Urinary bladder (tissue), 4 donors: Measurements from ENCODE around the gene APMAP. TPM values are rescaled to one million over a fixed set of nuclear protein-coding genes. Genes with fewer than 3 reads are reported as not detected.
"Not testable (repeated sequence)": the region's sequence is repeated elsewhere in the genome, so short reads cannot be mapped to it uniquely, and the experiment has no call there.

Experiments used
- DNase-seq: peaks from one replicate; pipeline ENCODE4 v3.0.0-alpha.2; 2015; ENCODE audit errors: extremely low spot score
- H3K27ac ChIP-seq: one replicate; pipeline ENCODE4 v1.5.1; 2013; ENCODE audit warnings: low read depth, mild to moderate bottlenecking, moderate library complexity
- H3K36me3 ChIP-seq: one replicate; pipeline ENCODE4 v1.6.1; 2013; ENCODE audit warnings: mild to moderate bottlenecking, moderate library complexity; ENCODE audit not compliant: insufficient read depth
- H3K4me1 ChIP-seq: one replicate; pipeline ENCODE4 v1.6.1; 2013; ENCODE audit warnings: mild to moderate bottlenecking, moderate library complexity; ENCODE audit not compliant: insufficient read depth
- H3K4me3 ChIP-seq: one replicate; pipeline ENCODE4 v1.5.1; 2013; ENCODE audit warnings: low read depth, low read length
- WGBS: extraction: QIAGEN DNeasy Blood & Tissue Kit; methylation state at CpG from one replicate; pipeline ENCODE4 v1.1.7; 2013; 5-methylcytosine and 5-hydroxymethylcytosine counted together
- polyA plus RNA-seq: library from polyadenylated mRNA; stranded (reverse); fragments of 200-250 nt; gene quantifications from one replicate; pipeline ENCODE4 v1.2.3, GENCODE V29; 2013
- total RNA-seq: library from RNA; depleted of rRNA; stranded (reverse); fragments of >200 nt; gene quantifications from one replicate; pipeline ENCODE4 v1.2.3, GENCODE V29; 2014
- donor health status: healthy with polysubstance abuse.
- donor health status: healthy.

APMAP gene
- total and polyA plus RNA-seq, 2 donors, result 41.7 to 54.9 TPM

DNA sequence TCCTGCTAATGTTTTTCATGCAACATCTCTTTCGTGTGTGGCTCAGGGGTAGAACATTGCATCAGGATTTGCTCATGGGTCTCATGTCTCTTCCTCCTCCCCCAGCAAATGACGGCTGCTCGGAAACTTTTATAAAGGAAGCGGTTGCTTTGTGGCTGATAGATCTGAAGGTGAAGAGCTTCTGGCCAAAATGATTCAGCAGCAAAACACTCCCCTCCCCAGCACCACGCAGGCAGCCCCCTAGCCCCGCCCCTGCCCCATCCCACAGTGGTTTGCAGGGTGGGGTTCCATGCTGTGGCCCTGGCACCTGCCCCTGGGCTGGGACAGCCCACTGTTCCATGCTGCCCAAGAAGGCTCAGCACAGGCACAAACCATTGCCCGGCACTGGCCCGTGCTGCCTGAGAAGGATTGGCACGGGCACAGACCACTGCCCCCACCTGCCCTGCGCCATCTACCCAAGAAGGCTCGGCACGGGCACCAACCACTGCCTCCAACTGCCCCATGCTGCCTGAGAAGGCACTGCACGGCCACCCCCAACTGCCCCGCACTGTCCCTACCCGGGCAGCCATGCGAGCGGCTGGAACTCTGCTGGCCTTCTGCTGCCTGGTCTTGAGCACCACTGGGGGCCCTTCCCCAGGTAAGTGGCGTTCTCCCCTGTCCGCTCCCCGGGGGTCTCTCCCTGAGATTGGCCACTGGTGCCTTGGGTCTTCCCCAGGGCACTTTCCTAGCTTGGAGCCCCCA is 43.4 kb downstream of the APMAP start, which contains the start of gene CST7:
TSS of gene CST7 (plus strand) at position 331 of the 741 bp plus-strand sequence. CDS start at position 568, 237 bp downstream.
- DNase-seq, result no peak
- Histone ChIP-seq H3K27ac (no peak within 1 kb of the TSS), H3K4me1 (no peaks in the 10 kb centered on the region), H3K36me3 (peaks cover 2% of the 10 kb centered on the region), H3K4me3 (no peak within 1 kb of the TSS)
- 83% methylated on average over 20 of the region's 20 CpGs for WGBS

DNA sequence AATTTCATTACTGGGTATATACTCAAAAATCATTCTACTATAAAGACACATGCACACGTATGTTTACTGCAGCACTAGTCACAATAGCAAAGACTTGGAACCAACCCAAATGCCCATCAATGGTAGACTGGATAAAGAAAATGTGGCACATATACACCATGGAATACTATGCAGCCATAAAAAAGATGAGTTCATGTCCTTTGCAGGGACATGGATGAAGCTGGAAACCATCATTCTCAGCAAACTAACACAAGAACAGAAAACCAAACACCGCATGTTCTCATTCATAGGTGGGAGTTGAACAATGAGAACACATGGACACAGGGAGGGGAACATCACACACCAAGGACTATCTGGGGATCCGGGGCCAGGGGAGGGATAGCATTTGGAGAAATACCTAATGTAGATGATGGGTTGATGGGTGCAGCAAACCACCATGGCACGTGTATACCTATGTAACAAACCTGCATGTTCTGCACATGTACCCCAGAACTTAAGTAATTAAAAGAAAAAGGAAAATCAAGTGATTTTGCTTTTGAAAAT is 44.1 kb downstream of the APMAP start:
- not testable (repeated sequence) for H3K4me1 ChIP-seq, H3K27ac ChIP-seq, H3K36me3 ChIP-seq, DNase-seq, H3K4me3 ChIP-seq
- WGBS, result 88% methylated on average over 4 of the region's 4 CpGs

DNA sequence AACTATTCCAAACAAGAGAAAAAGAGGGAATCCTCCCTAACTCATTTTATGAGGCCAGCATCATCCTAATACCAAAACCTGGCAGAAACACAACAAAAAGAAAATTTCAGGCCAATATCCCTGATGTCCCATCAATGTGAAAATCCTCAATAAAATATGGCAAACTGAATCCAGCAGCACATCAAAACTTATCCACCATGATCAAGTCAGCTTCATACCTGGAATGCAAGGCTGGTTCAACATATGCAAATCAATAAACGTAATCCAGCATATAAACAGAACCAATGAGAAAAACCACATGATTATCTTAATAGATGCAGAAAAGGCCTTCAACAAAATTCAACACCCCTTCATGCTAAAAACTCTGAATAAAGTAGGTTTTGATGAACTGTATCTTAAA is 46.2 kb downstream of the APMAP start:
- not testable (repeated sequence) for DNase-seq, H3K4me3 ChIP-seq, H3K4me1 ChIP-seq, H3K36me3 ChIP-seq, H3K27ac ChIP-seq
- WGBS, result 69% methylated on average over 1 of the region's 1 CpG

DNA sequence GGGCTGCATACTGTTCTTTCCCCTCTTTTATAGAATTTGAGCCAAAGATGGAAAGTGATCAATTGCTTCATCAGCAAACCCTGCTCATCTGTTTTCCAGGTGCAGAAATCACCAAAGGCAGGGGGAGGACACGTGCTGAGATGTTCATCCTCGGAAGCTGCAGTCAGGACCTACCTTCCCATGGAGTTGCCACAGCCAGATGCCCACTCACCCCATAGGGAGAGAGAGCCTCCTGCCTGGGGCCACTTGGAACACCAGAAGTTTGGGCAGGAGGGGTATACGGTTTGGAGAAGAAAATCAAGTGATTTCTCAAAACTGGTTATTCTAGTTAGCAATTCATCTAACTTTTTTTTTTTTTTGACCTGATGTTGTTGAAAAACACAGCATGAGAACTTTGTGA is 48.8 kb downstream of the APMAP start:
- DNase-seq, result no peak
- Histone ChIP-seq H3K4me1 (no peaks in the 10 kb centered on the region), H3K36me3 (no peaks in the 10 kb centered on the region), H3K4me3 (no peak overlapping the region), H3K27ac (no peak overlapping the region)
- 65% methylated on average over 3 of the region's 3 CpGs for WGBS

DNA sequence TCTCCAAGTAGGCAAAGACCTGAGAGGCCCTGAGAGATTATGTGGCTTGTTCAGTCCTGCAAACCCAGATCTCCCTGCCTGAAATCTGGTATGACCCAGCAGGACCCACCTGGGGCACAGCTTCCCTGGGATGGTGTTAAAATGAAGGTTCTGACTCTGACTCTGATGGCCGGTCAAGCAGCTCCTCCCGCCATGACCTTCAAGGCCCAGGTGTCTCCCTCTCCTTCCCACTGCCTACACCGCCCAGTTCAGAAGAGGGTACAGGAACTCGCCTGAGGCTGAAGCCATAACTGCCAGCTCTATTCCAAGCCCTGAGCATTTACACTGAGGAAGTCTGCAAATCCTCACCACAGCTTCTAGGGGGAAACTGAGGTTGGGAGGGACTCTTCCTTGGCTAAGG is 49.4 kb downstream of the APMAP start:
- no peak overlapping the region for H3K27ac ChIP-seq
- no peak overlapping the region for H3K4me3 ChIP-seq
- no peaks in the 10 kb centered on the region for H3K36me3 ChIP-seq
- 93% methylated on average over 4 of the region's 4 CpGs for WGBS
- DNase-seq, result no peak
- H3K4me1 ChIP-seq, result no peaks in the 10 kb centered on the region

DNA sequence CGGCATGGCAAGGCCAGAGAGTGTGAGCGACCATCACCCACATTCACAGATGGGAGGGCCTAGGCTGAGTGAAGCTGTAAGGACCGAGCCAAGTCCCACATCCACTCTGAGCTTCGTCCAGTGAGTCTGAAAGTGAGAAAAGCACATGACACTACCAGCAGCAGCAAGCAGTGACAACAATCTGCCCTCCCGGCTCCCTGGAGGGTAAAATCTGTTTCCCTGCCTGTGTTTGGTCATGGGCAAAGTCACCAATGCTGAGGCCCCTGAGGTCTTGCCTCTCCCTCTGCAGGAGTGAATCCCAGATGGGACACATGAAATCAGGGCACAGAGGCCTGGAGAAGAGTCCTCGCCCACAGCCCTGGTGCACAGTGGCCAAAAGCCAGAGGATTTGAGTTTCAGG is 49.9 kb downstream of the APMAP start:
- 81% methylated on average over 6 of the region's 6 CpGs for WGBS
- Histone ChIP-seq H3K4me3 (no peak overlapping the region), H3K4me1 (no peaks in the 10 kb centered on the region), H3K36me3 (no peaks in the 10 kb centered on the region), H3K27ac (no peak overlapping the region)
- DNase-seq, result no peak

DNA sequence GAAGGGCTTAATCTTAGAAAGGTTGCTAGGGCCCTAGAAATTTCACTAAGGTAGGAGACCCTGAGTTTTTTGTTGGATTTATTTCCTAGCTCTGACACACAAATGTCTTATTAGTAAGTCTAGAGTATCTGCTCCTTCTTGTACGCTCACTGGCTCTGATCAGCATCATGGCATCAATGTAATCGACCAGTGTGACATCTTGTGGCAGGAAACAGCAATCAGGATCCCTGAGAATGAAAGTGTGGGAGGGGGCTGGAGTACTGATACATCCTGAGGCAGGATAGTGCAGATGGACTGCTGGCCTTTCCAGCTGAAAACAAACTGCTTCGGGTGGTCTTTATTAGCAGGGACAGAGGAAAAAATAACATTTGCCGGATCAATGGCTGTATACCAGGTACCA is 53.5 kb downstream of the APMAP start:
- Histone ChIP-seq H3K27ac (no peak overlapping the region), H3K36me3 (no peaks in the 10 kb centered on the region), H3K4me3 (no peak overlapping the region), H3K4me1 (no peaks in the 10 kb centered on the region)
- DNase-seq, result no peak
- 76% methylated on average over 4 of the region's 4 CpGs for WGBS

DNA sequence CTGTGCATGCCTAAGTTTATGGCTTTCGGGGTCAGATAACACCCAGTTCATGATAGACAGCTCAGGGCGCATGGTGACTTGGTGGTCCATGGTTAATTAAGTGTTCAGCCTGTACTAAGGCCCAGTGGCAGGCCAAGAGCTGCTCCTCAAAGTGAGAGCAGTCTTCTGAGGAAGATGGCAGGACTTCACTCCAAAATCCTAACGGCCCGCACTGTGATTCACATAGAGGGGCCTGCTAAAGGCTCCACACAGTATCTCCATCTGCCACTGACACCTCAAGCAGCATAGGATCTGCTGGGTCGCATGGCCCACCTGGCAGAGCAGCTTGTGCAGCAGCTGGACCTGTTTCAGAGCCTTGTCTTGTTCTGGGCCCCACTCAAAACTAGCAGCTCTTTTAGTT is 54.1 kb downstream of the APMAP start:
- H3K36me3 ChIP-seq, result no peaks in the 10 kb centered on the region
- no peak overlapping the region for H3K4me3 ChIP-seq
- H3K27ac ChIP-seq, result no peak overlapping the region
- WGBS, result 77% methylated on average over 5 of the region's 5 CpGs
- H3K4me1 ChIP-seq, result no peaks in the 10 kb centered on the region
- DNase-seq, result no peak

DNA sequence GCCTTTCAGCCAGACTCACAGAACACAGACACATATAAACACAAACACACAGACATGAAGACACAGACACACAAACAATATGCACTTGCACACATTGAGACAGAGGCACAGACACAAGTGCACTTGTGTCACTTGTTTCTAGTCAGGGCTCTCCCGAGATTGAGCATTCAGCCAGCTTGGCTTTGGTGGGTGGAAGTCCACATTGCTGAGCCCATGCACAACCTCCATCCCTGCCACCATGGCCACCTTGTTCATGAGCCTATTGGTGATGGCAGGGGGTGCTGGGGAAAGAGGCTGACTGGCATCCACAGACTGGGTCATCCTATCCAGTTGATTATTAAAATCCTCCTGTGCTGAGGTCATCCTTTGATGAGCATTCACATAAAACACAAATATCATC is 55.0 kb downstream of the APMAP start:
- DNase-seq, result no peak
- 96% methylated on average over 1 of the region's 1 CpG for WGBS
- Histone ChIP-seq H3K4me3 (no peak overlapping the region), H3K36me3 (no peaks in the 10 kb centered on the region), H3K4me1 (no peaks in the 10 kb centered on the region), H3K27ac (no peak overlapping the region)

DNA sequence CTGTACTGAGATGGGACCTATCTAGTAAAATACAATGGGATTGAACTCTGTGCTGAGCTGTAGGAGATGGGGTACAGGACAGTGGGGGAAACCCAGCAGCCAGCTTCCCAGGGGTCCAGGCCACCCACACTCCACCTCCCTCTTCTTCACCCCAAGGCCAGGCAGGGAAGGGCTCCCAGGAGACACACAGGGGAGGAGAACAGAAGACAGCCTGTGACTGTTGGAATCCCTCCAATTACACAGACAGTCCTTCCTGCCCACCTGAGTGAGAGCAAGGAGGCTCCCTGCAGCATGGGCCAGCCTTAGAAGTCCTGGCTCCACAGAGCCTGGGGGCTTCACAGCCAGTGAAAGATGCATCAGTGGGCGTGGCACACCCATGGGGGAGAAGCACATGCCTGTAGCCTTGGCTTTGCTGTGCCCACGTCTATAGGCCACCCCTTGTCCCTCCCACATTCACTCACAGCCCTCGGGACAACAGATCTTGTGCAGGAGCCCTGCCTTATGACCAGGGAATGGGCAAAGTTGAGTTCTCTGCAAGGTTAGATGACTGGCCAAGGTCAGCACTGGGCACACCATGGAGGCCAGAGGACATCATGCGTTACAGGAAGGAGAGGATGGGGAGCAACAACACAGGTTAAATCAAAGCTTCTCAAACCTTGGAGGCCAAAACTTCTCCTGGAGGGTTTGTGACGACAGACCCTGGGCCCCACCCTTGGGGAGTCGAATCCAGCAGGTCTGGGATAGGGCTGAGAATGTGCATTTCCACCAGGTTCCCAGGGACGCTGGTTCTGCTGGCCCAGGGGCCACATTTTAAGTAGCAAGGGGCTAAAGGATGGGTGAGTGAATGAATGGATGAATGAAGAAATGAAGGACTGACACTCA is 55.8 kb downstream of the APMAP start:
- no peak for DNase-seq
- Histone ChIP-seq H3K4me3 (no peak overlapping the region), H3K36me3 (no peaks in the 10 kb centered on the region), H3K27ac (no peak overlapping the region), H3K4me1 (no peaks in the 10 kb centered on the region)
- WGBS, result 80% methylated on average over 7 of the region's 7 CpGs

DNA sequence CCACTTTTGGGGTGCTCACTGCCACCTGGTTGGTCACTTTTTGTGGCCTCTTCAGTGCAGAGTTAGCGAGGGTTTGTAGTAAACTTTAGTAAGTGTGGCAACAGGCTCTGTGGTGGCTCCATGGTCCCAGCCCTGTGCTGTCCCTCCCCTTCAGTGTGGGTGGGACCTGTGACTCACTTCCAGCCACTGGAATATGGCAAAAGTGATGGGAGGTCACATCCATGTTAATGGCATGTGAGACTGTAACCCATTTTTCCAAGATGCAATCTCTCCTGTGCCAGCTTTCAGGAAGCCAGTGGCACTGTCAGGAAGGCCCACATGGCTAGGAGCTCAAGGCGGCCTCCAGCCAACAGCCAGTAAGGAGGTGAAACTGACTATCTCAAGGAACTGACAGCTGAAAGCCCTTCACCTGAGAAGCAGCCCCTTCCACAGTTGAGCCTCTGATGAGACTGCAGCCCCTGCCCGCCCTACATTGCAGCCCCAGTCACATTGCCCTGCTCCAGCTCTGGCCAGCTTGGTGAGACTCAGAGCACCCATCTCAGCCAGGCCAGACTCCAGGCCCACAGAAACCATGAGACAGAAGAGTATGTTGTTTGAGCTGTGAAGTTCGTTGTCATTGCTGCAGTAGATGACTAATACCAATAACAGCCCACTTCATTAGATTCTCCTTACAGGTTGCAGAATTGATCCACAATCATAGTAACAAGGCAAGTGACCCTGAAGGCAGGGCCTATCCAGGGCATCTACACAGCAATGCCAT is 56.6 kb downstream of the APMAP start:
- DNase-seq, result no peak

DNA sequence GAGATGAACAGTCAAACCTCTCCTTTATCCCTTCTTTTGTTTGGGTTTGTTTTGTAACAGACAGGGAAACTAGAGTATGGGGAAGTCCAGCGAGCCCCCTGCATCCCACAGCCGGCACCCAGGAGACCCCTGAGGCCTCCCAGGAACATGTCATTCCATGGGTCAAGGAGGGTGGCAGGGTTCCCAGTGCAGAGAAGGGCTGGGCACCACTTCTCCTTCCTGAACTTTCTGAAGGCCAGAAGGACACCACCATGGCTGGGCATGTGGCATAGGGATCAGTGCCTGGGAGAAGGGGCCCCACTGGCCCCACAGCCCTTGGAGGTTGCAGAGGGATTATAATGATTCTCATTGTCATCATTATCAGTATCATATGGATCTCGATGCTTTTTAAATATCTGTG is 57.4 kb downstream of the APMAP start:
- 84% methylated on average over 3 of the region's 3 CpGs for WGBS
- Histone ChIP-seq H3K27ac (no peak overlapping the region), H3K4me1 (no peaks in the 10 kb centered on the region), H3K4me3 (no peak overlapping the region), H3K36me3 (no peaks in the 10 kb centered on the region)
- no peak for DNase-seq

More for the DNA sequence above, 56.6 kb downstream of the APMAP start:
- 90% methylated on average over 4 of the region's 4 CpGs for WGBS
- no peaks in the 10 kb centered on the region for H3K4me1 ChIP-seq
- no peak overlapping the region for H3K27ac ChIP-seq
- no peaks in the 10 kb centered on the region for H3K36me3 ChIP-seq
- H3K4me3 ChIP-seq, result no peak overlapping the region

DNA sequence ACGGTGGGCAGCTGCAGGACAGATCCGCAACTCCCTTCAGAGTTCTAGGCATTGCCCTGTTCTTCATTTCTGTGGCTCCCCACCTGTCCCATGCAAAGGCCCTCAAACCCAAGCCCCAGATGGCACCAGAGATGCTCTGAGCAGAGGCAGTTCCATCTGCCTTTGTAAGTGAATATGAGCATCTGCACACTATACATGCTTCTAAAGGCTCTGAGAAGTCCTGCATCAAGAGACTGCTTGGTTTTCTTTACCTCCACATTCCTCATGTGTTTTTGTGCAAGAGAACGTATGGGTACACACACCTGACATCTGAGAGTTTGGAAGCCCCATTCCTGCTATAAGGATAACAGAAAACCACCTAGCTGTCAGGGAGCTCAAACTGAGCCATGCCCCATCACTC is 57.8 kb downstream of the APMAP start:
- WGBS, result 77% methylated on average over 3 of the region's 3 CpGs
- Histone ChIP-seq H3K4me3 (no peak overlapping the region), H3K27ac (no peak overlapping the region), H3K4me1 (no peaks in the 10 kb centered on the region), H3K36me3 (no peaks in the 10 kb centered on the region)
- no peak for DNase-seq
